Activated CD4-positive, alpha-beta memory T cell treated with anti-CD3 and anti-CD28 coated beads for 36 hours (primary cell): ENCODE results near the gene FXYD2. TPM values are rescaled to one million over a fixed set of nuclear protein-coding genes. Genes with fewer than 3 reads are reported as not detected.

Experiments
- CTCF ChIA-PET: fragments of 350-600 bp; sonication (Branson Sonifier 250); formaldehyde crosslinking; loops from one replicate; lab custom pipeline; 2021; ENCODE audit warnings: antibody characterized with exemption, inconsistent platforms; lab: Charles Lee
- POLR2A ChIA-PET: fragments of 350-600 bp; sonication (Branson Sonifier 250); formaldehyde crosslinking; loops from one replicate; lab custom pipeline; 2021; ENCODE audit warnings: antibody characterized with exemption; lab: Charles Lee
- DNase-seq: peaks from one replicate; pipeline ENCODE4 v3.0.0-alpha.2; 2020
- H3K27ac Mint-ChIP-seq: one replicate; pipeline ENCODE4 v1.8.0; 2021; ENCODE audit warnings: mixed read lengths
- H3K27me3 Mint-ChIP-seq: one replicate; pipeline ENCODE4 v1.8.0; 2021; ENCODE audit warnings: mixed read lengths
- H3K36me3 Mint-ChIP-seq: one replicate; pipeline ENCODE4 v1.8.0; 2021; ENCODE audit warnings: mixed read lengths
- H3K4me1 Mint-ChIP-seq: one replicate; pipeline ENCODE4 v1.8.0; 2021; ENCODE audit warnings: low read depth, mixed read lengths
- H3K4me3 Mint-ChIP-seq: one replicate; pipeline ENCODE4 v1.8.0; 2021; ENCODE audit warnings: mild to moderate bottlenecking, mixed read lengths
- H3K9me3 Mint-ChIP-seq: one replicate; pipeline ENCODE4 v1.8.0; 2021; ENCODE audit warnings: mixed read lengths
- intact Hi-C: fragments of 100-400 bp; cut with micrococcal nuclease; formaldehyde crosslinking; loops from one replicate; pipeline ENCODE4 v1.15.1; 2023
- total RNA-seq, 2 experiments: library from RNA; stranded (reverse); gene quantifications; one replicate each; pipeline ENCODE4 v1.2.3, GENCODE V29; 2021

Gene FXYD2
- total RNA-seq, 2 experiments from 2014 or later = not detected

DNA sequence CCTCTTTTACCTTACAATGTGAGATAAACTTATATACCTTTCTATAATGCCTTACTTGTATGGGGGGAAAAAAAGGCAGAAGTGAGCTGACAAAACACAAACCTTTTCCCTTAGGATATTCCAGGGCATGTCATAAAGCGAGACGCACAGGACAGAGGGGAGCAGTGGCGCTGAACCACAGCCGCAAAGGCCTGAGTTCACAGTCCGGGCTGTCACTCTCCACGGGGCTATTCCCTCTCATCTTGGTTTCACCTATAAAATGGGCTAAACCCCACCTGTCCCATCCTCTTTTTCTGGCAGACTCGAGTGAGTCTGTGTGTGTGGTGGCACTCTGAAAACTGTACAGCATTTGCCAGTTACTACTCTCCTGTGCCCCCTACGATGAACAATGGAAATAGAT is 14.4 kb upstream of the FXYD2 start:
- no peak for DNase-seq
- no peaks in the 10 kb centered on the region for H3K9me3 Mint-ChIP-seq
- ChIA-PET CTCF (interaction anchor here (1.0 kb wide), 1 partner anchor 108 kb away, joined by 3 read pairs; no protein-coding TSS in a partner anchor), POLR2A (interaction anchor here (0.5 kb wide), 1 partner anchor 467 kb away, joined by 6 read pairs; no protein-coding TSS in a partner anchor)
- H3K27me3 Mint-ChIP-seq = peaks cover 2% of the 10 kb centered on the region
- no peak overlapping the region for H3K4me3 Mint-ChIP-seq
- no peak overlapping the region for H3K27ac Mint-ChIP-seq
- intact Hi-C loops = no loop called here
- no peaks in the 10 kb centered on the region for H3K36me3 Mint-ChIP-seq
- no peaks in the 10 kb centered on the region for H3K4me1 Mint-ChIP-seq

DNA sequence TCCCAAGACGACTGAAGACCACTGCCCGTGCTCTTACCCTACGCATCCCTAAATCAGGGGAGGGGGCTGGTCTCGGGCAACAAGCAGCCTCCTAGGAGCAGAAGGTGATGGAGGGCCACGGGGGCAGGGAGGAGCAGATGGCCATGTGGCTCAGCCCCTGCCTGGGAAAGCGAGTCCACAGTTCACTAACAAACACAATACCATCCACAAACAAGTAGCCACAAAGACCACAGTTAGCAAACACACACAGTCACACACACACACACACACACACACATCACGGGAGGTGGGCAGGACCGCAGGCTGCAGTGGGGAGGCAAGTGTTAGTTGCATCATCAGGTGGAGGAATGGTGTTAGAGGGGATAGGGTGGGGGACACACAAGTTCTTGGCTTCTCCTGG is 13.2 kb upstream of the FXYD2 start:
- ChIA-PET CTCF (interaction anchor here (1.0 kb wide), 1 partner anchor 109 kb away, joined by 3 read pairs; no protein-coding TSS in a partner anchor), POLR2A (no interaction called here)
- intact Hi-C loops = no loop called here
- Mint-ChIP-seq H3K27ac (no peak overlapping the region), H3K4me1 (no peaks in the 10 kb centered on the region), H3K36me3 (no peaks in the 10 kb centered on the region), H3K27me3 (peaks cover 2% of the 10 kb centered on the region), H3K9me3 (no peaks in the 10 kb centered on the region), H3K4me3 (no peak overlapping the region)
- no peak for DNase-seq

DNA sequence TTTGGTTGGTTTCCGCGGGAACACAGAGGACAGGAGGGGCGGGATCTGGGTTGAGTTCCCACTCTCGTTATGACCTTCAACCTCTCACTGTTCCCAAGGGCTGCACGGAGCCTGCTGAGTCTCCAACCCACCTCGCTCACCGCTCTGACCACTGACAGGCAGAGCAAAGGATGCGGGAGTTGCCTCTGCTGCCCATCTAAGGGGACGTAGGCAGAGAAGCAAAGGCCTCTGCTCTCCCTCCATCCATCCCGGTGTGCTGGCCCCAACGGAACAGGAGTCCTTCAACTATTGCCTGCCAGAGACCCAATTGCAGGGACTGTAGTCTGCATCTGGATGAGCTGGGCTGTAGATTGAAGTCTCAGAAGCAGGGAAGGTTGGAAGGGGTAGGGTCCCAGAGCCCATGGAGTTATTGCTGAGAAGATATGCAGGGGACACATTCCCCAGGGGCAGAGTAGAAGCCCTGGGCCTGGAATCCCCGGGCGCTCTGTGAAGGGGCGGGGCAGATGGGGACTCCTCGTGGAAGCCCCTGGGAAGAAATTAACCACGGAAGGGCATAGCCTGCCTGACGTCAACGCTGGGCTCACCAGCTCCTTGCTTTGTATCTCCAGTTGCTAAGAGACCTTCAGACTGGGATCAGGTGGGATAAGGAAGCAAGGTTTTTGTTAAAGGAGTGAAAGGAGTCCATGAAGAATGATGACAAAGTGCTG is 12.7 kb upstream of the FXYD2 start:
- H3K4me1 Mint-ChIP-seq = no peaks in the 10 kb centered on the region
- no peak overlapping the region for H3K27ac Mint-ChIP-seq
- H3K9me3 Mint-ChIP-seq = no peaks in the 10 kb centered on the region
- no peak for DNase-seq
- no peak overlapping the region for H3K4me3 Mint-ChIP-seq
- ChIA-PET CTCF (no interaction called here), POLR2A (no interaction called here)
- intact Hi-C loops = no loop called here
- H3K36me3 Mint-ChIP-seq = no peaks in the 10 kb centered on the region
- H3K27me3 Mint-ChIP-seq = peaks cover 2% of the 10 kb centered on the region

DNA sequence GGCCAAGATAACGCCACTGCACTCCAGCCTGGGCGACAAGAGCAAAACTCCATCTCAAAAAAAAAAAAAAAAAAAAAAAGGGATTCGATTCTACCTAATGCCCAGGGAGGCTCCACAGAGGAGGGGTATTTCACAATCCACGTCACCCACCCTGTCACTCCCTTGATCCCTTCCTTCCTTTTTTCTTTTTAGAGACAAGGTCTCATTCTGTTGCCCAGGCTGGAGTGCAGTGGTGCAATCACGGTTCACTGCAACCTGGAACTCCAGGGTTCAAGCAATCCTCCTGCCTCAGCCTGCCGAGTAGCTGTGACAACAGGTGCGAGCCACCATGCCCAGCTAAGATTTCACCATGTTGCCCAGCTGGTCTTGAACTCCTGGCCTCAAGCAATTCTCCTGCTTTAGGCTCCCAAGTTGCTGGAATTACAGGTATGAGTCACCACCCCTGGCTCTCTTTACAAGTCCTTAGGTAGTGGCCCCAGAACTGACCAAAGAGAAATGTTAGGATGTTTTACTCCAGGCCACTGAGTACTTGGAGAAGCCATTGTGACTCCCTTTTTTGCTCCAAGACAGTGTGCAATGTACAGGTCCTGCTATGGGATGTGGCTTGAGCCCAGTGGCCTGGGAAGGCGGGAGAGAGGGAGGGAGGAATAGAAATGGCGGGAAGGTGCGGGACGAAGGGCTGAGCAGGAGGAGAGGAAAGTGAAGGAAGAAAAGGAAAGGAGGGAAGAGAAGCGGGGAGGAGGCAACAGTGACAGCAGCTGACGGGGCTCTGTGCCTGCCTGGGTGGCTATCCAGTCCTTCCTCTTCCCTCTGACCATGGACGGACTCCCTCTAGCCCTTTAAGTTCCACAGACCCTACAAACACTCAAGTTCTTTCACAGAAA is 11.8 kb upstream of the FXYD2 start:
- Mint-ChIP-seq H3K27me3 (peaks cover 2% of the 10 kb centered on the region), H3K27ac (no peak overlapping the region), H3K4me3 (no peak overlapping the region), H3K4me1 (no peaks in the 10 kb centered on the region), H3K36me3 (no peaks in the 10 kb centered on the region), H3K9me3 (no peaks in the 10 kb centered on the region)
- DNase-seq = no peak
- CTCF ChIA-PET = interaction anchor here (1.5 kb wide), 1 partner anchor 19 kb away, joined by 4 read pairs; no protein-coding TSS in a partner anchor
- intact Hi-C loops = no loop called here
- POLR2A ChIA-PET = no interaction called here

DNA sequence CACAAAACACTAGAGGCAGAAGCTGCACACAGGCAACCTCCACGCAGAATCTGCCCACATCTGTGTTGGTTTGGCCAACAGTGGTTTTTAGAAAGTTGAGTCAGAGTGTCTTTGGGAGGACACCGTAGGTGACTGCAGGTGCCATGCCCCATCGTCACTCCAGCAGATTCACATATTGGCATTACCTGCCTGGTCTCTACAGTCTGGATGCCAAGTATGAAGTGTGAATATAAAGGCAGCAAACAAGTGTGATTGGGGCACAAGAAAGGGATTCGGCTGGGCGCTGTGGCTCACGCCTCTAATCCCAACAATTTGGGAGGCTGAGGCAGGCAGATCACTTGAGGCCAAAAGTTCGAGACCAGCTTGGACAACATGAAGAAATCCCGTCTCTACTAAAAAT is 11.0 kb upstream of the FXYD2 start:
- ChIA-PET POLR2A (no interaction called here), CTCF (interaction anchor here (1.5 to 3.3 kb wide), 3 partner anchors 18 to 217 kb away, joined by 4 to 18 read pairs (median 10); no protein-coding TSS in a partner anchor)
- Mint-ChIP-seq H3K4me1 (peaks cover 6% of the 10 kb centered on the region), H3K27me3 (peaks cover 2% of the 10 kb centered on the region), H3K27ac (no peak overlapping the region), H3K36me3 (no peaks in the 10 kb centered on the region), H3K4me3 (no peak overlapping the region), H3K9me3 (no peaks in the 10 kb centered on the region)
- intact Hi-C loops = no loop called here
- no peak for DNase-seq

DNA sequence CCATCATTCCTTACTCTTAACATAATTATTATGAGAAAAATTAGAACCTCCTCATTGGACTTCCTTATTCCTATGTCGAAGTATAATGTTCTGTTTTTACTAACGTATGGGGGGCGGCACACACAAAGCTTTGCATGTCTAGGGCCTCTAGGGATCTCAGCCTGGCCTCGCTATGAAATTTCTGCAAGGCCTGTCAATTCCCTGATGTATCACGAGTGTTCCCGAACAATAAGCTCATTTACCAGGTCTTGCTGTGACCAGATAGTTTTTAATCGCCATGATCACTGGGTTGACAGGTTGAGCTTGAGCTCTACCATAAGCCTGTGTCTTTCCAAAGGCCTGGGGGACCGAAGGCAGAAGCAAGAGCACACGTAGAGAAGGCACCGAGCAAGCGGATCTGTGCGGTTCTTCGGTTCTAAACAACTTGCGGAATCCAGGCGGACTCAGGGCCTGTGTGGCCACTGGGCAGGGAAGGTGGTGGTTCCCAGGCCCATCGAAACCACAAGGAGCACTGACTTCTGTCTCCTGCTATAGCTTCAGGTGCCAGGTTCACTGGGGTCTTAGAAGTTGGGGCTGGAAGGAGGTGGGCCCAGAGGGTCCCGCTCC is 10.4 kb upstream of the FXYD2 start:
- POLR2A ChIA-PET = no interaction called here
- Mint-ChIP-seq H3K27me3 (peaks cover 2% of the 10 kb centered on the region), H3K36me3 (no peaks in the 10 kb centered on the region), H3K4me1 (peaks cover 12% of the 10 kb centered on the region), H3K27ac (no peak overlapping the region), H3K9me3 (no peaks in the 10 kb centered on the region), H3K4me3 (no peak overlapping the region)
- no peak for DNase-seq
- CTCF ChIA-PET = interaction anchor here (0.9 to 3.3 kb wide), 8 partner anchors 18 to 337 kb away, joined by 3 to 18 read pairs (median 5); no protein-coding TSS in a partner anchor
- intact Hi-C loops = no loop called here

DNA sequence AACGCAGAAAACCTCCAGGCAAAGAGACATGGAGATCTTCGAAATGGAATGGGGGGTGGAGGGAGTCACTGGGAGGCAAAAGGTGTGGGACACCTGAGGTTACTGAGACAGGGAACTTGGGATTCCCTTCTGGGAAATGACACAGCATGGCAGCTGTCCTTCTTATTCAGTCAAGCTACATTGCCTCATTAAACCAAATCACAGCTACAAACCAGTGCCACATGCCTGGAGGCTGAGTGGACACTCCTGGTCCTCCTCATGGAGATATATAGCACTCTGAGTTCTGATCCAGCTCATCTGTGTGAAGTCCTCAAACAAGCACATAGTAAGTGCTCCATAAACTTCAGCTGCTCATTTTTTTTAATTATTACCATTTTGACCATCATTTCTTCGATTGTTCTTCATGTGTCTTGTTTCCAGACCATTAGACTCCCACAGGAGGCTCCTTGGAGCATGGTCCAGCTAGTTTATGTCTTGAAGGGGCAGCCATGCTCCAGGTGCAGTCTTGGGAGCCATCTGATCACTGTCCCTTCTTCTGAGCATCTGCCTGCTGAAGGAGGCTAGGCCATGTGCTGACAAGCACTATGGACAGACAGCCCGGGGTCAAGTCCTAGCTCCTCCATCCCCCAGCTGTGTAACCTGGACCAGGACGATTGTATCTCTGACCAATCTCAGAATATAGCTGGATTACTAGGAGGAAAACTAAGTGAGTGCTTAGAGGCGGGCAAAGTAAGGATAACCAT is 9.7 kb upstream of the FXYD2 start:
- POLR2A ChIA-PET = no interaction called here

DNA sequence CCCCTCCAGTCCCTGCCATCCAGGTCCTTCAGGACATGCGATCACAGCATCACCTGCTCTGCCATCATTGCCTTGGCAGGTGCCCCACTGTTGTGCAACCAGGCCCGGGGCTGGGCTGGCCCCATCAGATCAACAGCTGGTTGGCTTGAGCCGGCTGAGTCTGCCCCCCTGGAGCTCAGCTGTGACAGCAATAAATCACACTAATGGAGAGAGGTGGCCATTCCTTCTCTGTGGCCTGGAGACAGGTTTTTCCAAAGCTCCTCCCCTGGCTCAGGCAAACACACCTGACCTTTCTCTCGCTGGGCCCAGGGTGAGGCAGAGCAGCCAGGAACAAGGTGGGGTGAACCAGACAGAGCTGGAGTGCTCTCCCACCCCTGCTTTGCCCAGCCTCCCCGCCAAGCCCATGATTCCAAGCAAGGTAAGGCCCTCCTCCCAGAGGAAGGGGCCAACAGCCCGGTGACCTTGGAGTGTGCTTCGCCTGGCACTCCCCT is 8.9 kb upstream of the FXYD2 start:
- peaks cover 2% of the 10 kb centered on the region for H3K27me3 Mint-ChIP-seq
- intact Hi-C loops = no loop called here
- no peak overlapping the region for H3K27ac Mint-ChIP-seq
- ChIA-PET CTCF (interaction anchor here (1.6 to 3.3 kb wide), 6 partner anchors 11 to 219 kb away, joined by 4 to 18 read pairs (median 8); no protein-coding TSS in a partner anchor), POLR2A (no interaction called here)
- H3K9me3 Mint-ChIP-seq = no peaks in the 10 kb centered on the region
- DNase-seq = no peak
- H3K4me3 Mint-ChIP-seq = no peak overlapping the region
- no peaks in the 10 kb centered on the region for H3K36me3 Mint-ChIP-seq
- H3K4me1 Mint-ChIP-seq = peaks cover 24% of the 10 kb centered on the region

More for the DNA sequence above, 9.7 kb upstream of the FXYD2 start:
- Mint-ChIP-seq H3K27me3 (peaks cover 2% of the 10 kb centered on the region), H3K36me3 (no peaks in the 10 kb centered on the region), H3K4me3 (no peak overlapping the region), H3K9me3 (no peaks in the 10 kb centered on the region), H3K4me1 (peaks cover 17% of the 10 kb centered on the region), H3K27ac (no peak overlapping the region)
- DNase-seq = no peak
- CTCF ChIA-PET = interaction anchor here (0.9 to 3.3 kb wide), 8 partner anchors 10 to 337 kb away, joined by 3 to 18 read pairs (median 6); no protein-coding TSS in a partner anchor
- intact Hi-C loops = no loop called here

DNA sequence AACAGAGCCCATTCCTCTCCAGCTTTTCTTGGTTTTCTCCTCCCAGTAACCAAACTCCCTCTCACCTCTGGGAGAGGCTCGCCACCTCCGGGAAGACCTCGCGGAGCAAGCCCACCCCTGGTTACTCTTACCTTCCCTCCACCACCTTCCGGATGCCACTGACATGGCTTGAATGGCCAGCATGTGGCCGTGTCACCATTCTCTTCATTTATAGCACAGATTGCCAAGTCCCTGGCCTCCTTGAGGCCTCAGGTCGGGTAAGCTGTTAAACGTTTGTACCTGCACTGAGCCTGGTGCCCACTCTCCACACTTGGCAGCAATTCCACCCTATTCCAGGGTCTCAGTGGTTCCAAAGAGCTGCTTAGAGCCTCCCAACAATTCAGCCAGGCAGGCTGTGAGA is 8.0 kb upstream of the FXYD2 start:
- Mint-ChIP-seq H3K4me1 (peaks cover 33% of the 10 kb centered on the region), H3K36me3 (no peaks in the 10 kb centered on the region), H3K9me3 (no peaks in the 10 kb centered on the region), H3K27me3 (peaks cover 2% of the 10 kb centered on the region), H3K4me3 (no peak overlapping the region), H3K27ac (no peak overlapping the region)
- CTCF ChIA-PET = interaction anchor here (1.6 to 3.3 kb wide), 4 partner anchors 12 to 114 kb away, joined by 7 to 18 read pairs (median 10); no protein-coding TSS in a partner anchor
- no peak for DNase-seq
- POLR2A ChIA-PET = interaction anchor here (0.6 kb wide), 1 partner anchor 18 kb away, joined by 3 read pairs; no protein-coding TSS in a partner anchor
- intact Hi-C loops = no loop called here

DNA sequence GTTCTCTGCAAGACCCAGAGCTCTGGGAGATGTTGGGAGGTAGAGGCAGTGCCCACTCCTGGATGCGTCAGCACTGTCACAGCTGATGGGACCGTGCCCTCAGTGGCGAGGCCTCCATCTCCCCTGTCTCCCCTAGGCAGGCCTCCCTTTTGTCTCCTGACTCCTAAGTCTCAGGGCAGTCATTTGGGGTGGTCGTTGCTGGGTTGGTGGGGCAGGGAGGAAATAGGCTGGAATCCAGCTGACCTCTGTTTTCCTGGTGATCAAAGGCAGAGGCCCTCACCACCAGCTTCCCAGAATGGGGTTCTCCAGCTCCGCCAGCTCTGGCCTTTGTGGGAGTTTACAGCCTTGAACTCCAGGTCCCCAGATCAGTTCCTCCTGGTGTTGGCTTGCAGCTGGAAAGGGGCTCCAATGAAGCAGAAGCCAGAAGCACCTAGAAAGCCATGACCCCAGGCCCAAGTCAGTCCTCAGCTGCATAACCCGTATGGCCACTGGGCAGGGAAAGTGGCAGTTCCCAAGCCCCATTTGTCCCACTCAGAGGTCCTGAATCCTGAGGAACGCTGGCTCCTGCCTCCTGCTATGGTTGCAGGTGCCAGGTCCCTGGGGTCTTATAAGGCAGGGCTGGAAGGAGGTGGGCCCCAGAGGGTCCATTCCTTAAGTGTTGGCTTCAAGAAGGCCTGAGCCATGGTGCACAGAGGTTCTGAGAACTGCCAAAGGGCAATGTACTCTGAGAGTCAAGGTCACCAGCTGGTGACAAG is 7.3 kb upstream of the FXYD2 start:
- CTCF ChIA-PET = interaction anchor here (0.9 to 2.9 kb wide), 3 partner anchors 14 to 222 kb away, joined by 3 to 12 read pairs (median 7); no protein-coding TSS in a partner anchor
- Mint-ChIP-seq H3K27me3 (peaks cover 2% of the 10 kb centered on the region), H3K27ac (no peak overlapping the region), H3K9me3 (no peaks in the 10 kb centered on the region), H3K4me1 (peaks cover 35% of the 10 kb centered on the region), H3K36me3 (no peaks in the 10 kb centered on the region), H3K4me3 (no peak overlapping the region)
- intact Hi-C loops = no loop called here
- no peak for DNase-seq
- POLR2A ChIA-PET = interaction anchor here (0.6 kb wide), 1 partner anchor 17 kb away, joined by 3 read pairs; no protein-coding TSS in a partner anchor
